ELR (cell line): Measurements from ENCODE around the gene BTF3.
A peak's percentile ranks its signal among the peaks of the same experiment; 100 is the strongest.
"Not testable (repeated sequence)": the region's sequence is repeated elsewhere in the genome, so short reads cannot be mapped to it uniquely, and the experiment has no call there.

Source experiments
- DNase-seq: peaks from one replicate; pipeline ENCODE4 v3.0.0-alpha.2; 2015; ENCODE audit warnings: low read depth

The BTF3 gene

DNA sequence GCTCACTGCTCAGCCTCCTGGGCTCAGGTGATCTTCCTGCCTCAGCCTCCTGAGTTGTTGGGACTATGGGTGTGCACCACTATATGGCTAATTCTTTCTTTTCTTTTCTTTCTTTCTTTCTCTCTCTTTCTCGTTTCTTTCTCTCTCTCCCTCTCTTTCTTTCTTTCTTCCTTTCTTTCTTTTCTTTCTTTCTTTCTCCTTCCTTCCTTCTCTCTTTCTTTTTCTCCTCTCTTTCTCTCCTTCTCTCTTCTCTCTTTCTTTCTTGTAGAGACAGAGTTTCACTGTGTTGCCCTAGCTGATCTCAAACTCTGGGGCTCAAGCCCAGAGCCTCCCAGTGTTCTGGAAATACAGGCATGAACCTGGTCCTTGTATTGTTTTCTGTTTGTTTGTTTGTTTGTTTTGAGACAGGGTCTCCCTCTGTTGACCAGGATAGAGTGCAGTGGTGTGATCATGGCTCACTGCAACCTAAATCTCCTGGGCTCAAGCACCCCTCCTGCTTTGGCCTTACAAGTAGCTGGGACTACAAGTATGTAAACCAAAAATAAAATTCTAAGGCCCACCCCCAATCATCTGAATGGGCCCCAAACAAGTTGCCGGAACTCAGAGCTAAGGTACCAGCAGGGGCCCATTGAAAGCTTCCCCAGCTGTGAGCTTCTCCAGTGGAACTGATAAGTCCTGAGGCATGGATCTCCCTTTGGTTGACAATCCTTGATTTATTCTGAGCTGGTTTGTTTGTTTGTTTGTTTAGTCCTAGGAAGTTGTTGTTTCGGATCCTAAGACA lies 11.9 kb upstream of the BTF3 start:
- DNase-seq = no peak

DNA sequence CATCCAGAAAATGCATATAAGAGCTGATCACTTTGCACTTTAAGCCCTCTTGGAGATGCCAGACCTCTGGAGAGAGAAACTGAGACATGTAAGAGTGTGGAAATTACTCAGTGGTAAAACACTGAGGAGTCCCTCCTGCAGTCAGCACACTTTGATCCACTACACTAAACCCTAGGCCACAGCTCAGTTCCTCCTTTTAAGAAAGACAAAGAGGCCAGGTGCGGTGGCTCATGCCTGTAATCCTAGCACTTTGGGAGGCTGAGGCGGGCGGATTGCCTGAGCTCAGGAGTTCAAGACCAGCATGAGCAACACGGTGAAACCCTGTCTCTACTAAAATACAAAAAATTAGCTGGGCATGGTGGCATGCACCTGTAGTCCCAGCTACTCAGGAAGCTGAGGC lies 11.0 kb upstream of the BTF3 start:
- DNase-seq = not testable (repeated sequence)

DNA sequence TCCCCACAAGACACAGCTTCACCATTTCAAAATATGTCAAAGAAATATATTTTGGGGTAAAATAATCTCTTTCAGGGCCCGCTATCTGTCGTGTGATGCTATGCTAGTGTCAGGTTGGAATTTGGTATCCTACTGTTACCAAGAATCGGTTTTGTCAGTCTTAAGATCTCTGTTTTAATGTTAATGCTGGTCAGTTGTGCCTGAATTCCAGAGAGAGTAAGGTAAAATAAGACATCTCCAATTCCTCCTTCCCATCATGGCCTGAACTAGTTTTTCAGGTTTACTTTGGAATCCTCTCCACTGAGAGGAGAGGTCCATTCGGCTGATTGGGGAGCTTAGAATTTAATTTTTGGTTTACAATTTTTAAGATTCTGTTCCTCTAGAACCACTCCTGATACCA lies 10.4 kb upstream of the BTF3 start:
- no peak for DNase-seq

DNA sequence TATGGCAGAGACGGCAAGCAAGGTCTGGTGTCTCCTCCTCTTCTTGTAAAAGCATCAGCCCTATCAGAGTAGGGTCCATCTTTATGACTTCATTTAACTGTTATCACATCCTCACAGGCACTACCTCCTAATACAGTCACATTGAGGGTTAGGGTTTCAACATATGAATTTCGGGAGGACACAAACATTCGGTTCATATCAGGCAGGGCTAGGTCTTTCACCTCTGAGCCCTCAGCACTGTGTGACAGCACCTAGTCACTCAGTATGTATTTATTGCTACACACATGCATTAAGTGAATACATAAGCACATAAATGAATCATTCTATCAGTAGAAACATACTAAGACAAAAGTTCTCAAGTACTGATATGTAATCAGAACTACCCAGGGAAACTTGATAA lies 9.4 kb upstream of the BTF3 start:
- no peak for DNase-seq

- no peak for DNase-seq
Measured at GRCh38 chr5:73490088-73490487, 8.2 kb upstream of the BTF3 start.

GRCh38 chr5:73491155-73491554 lies 7.1 kb upstream of the BTF3 start:
- DNase-seq = no peak

DNA sequence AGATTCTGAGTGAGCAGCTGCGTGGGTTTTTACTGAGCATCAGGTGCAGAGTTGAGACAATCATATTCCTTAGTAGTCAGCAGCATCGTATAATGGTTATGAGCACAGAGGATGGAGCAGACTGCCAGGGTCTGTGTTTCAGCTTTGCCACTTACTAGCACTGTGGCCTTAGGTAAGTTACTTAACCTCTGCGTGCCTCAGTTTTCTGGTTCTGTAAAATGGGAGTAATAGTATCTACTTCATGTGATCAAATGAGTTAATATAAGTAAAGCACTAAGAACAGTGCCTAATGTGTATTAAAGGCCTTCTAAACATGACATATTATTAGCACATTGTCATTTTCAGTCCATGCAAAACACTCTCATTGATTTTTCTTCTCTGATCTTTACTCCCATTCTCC lies 4.8 kb upstream of the BTF3 start:
- DNase-seq = no peak

GRCh38 chr5:73494721-73495120 lies 3.5 kb upstream of the BTF3 start:
- DNase-seq = no peak

DNA sequence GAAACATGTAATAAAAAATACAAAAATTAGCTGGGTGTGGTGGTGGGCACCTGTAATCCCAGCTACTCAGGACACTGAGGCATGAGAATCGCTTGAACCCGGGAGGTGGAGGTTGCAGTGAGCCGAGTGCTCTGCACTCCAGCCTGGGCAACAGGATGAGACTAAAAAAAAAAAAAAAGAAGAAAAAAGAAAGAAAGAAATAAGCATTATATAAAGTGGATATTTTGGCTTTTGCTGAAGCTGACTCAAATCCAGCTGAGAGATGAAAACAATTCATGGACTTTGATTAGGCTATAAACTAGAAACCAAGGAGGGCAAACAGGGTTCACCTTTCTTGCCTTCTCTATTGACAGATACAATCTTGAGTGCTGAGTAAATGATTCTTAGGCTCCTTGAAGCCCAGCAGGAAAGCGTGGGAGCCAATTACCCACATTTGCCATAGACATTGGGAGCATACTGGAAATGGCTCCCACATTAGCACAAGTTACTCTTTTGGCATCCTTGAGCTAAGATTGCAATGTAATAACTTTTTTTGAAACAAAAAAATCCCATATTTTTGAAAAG lies 2.4 kb upstream of the BTF3 start:
- no peak for DNase-seq

- peak; percentile 89 for DNase-seq
Measured at GRCh38 chr5:73496984-73497457, 1.2 kb upstream of the BTF3 start.

- no peak for DNase-seq
Measured at GRCh38 chr5:73497497-73498056, 665 bp upstream of the BTF3 start.

DNA sequence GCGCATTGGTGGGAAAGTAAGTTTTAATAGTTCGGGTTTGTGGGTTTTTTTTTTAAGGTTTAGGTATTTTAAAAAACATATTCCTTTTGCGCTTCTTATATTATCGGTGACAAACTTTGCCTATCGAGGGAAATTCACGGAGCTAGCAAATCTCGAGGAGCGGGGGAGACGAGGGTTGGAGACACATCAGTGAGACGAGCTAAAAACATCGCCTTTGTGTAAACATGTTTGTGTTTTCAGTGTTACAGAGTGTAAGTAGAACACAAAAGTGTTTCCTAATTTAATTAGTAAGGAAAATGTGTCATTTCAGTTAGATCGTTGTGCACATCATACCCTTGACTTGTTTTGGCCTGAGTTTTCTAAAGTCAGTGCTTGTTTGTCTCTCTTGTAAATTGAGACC lies 945 bp downstream of the BTF3 start:
- DNase-seq = peak; percentile 33

DNA sequence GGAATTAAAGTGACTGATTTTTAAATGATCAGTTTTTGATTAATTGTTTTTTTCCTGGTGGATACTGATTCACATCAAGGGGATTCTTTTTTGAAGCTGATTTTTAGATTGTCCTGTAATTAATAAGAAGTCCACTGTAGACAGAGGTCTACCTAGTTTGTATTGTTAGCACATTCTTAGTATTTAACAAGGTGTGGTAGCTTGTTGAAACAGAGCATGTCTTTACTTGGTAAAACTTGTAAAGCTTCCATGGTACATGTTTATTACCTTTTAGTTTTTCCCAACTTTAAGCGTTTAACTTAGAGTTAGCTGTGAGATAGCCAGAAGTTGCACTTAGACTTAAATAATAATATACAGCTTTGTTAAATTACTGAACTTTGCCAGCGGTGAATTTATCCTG lies 1.5 kb downstream of the BTF3 start:
- no peak for DNase-seq

DNA sequence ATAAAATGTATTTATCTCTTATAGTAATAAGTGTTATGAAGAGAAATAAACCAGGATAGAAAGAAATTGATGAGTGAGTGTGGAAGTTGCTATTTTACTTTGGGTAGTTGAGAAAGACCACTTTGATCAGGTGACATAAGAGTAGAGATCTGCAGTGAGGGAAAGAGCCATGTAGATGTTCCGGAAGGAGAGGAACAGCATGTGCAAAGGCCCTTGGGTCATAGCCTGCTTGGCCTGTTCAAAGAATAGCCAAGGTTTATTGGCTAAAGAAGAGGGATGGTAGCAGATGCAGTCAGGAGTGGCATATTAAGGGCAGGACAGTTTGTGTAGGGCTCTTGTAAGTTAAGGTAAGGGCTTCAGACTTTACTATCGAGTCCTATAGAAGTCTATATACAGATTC lies 3.2 kb downstream of the BTF3 start:
- DNase-seq = no peak

- no peak for DNase-seq
Measured at GRCh38 chr5:73506459-73506955, 8.3 kb downstream of the BTF3 start.

GRCh38 chr5:73507062-73507461 lies 8.8 kb downstream of the BTF3 start:
- DNase-seq = no peak

DNA sequence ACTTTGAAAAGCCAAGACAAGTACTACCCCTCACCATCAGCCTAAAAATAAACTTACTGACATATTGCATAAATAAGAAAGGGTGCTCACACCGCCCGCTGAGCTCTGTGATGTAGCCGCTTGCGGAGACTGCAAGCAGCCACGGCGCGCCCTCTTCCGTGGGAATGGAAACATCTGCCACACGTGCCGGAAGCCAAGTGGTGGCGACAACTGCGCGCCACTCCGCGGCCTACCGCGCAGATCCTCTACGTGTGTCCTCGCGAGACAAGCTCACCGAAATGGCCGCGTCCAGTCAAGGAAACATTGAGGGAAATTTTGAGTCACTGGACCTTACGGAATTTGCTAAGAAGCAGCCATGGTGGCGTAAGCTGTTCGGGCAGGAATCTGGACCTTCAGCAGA lies 10.3 kb downstream of the BTF3 start:
- not testable (repeated sequence) for DNase-seq

DNA sequence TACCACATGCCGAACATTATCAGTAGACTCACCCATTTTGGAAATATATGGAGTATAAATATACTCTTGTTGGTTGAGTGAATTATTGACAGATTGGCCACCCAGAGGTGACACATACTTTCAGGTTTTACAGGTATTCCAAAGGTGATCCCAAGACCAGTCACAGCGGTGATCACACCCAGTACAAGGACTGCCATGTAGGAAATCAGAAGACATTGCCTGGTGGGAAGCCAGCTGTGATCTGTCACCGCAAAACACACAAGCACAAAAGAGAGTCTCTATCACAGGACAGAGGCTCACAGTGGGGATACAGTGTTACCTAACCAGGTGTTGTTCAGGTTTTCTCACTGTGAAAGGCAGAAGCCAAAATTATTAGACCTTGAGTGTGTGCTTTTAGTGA lies 15.8 kb downstream of the BTF3 start:
- no peak for DNase-seq

- DNase-seq = no peak
Measured at GRCh38 chr5:73514418-73514817, 16.2 kb downstream of the BTF3 start.

- no peak for DNase-seq
Measured at GRCh38 chr5:73515232-73515631, 17.0 kb downstream of the BTF3 start.

GRCh38 chr5:73519531-73520283 lies 21.5 kb downstream of the BTF3 start:
- peak; percentile 89 for DNase-seq

DNA sequence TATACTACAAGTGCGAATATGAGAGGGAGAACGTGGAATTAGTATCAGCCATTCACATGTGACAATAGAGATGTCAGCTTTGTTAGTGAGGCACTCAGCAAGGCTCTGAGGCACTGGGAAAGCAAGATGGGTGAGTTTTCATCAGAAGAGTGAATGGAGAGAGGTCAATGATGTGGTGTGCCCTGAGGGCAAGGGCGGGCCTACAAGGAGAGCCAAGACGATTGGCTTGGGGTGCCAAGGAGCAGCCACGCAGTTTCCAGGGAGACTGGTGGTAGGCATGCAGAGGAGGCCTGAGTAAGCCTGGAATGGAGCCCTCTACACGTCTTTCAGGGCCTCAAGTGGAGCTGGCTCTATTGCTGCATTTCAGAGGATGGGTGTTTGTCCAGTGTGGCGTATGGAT lies 24.7 kb downstream of the BTF3 start:
- DNase-seq = no peak

- peak; percentile 49 for DNase-seq
Measured at GRCh38 chr5:73523861-73524260, 25.6 kb downstream of the BTF3 start.
